Stimulated activated CD4-positive, alpha-beta T cell treated with anti-CD3 and anti-CD28 coated beads, TNF-alpha, amount 100 ng/mL, for 24 hours (primary cell): Measurements from ENCODE around the gene ITGB6.

Source experiments
- DNase-seq, 3 experiments: peaks; one replicate each; pipeline ENCODE4 v3.0.0-alpha.2; 2020; ENCODE audit warnings: low read depth in 3 of 3

ITGB6 gene

GRCh38 chr2:160087854-160088745 lies 112.0 kb downstream of the ITGB6 start:
- DNase-seq: no peak

GRCh38 chr2:160085662-160086061 lies 114.4 kb downstream of the ITGB6 start:
- no peak for DNase-seq

- DNase-seq: no peak
These were observed 121.9 kb downstream of the ITGB6 start for GRCh38 chr2:160077912-160078810.

GRCh38 chr2:160076914-160077313 lies 123.2 kb downstream of the ITGB6 start:
- DNase-seq: no peak

GRCh38 chr2:160076241-160076640 lies 123.8 kb downstream of the ITGB6 start:
- DNase-seq: no peak

GRCh38 chr2:160075171-160075570 lies 124.9 kb downstream of the ITGB6 start:
- DNase-seq: no peak

- DNase-seq: no peak
These were observed 126.7 kb downstream of the ITGB6 start for GRCh38 chr2:160073284-160073888.

GRCh38 chr2:160068906-160069305 lies 131.2 kb downstream of the ITGB6 start:
- no peak for DNase-seq

- DNase-seq: no peak
These were observed 135.2 kb downstream of the ITGB6 start for GRCh38 chr2:160064916-160065315.

- DNase-seq: no peak
These were observed 136.0 kb downstream of the ITGB6 start for GRCh38 chr2:160063879-160064612.

GRCh38 chr2:160063271-160063670 lies 136.8 kb downstream of the ITGB6 start:
- no peak for DNase-seq

- DNase-seq: peak in 1 of 3 experiments; percentile 3
These were observed 137.6 kb downstream of the ITGB6 start, which contains the start of gene PLA2R1 for GRCh38 chr2:160062292-160063005. Gene PLA2R1 (minus strand): TSS chr2:160062615. CDS start chr2:160062403, 212 bp downstream.

GRCh38 chr2:160061944-160062291 lies 138.2 kb downstream of the ITGB6 start:
- DNase-seq: no peak

- no peak for DNase-seq
These were observed 138.5 kb downstream of the ITGB6 start for GRCh38 chr2:160061533-160061932.

- DNase-seq: no peak
These were observed 139.8 kb downstream of the ITGB6 start for GRCh38 chr2:160060297-160060696.

- no peak for DNase-seq
These were observed 142.7 kb downstream of the ITGB6 start for GRCh38 chr2:160057356-160057755.

- no peak for DNase-seq
These were observed 144.4 kb downstream of the ITGB6 start for GRCh38 chr2:160055726-160056108.

- no peak for DNase-seq
These were observed 144.9 kb downstream of the ITGB6 start for GRCh38 chr2:160054984-160055725.

GRCh38 chr2:160053946-160054345 lies 146.1 kb downstream of the ITGB6 start:
- no peak for DNase-seq

GRCh38 chr2:160052531-160052930 lies 147.5 kb downstream of the ITGB6 start:
- no peak for DNase-seq
